SK-N-SH (cell line): ENCODE results near the gene PDE4D. TPM values are rescaled to one million over a fixed set of nuclear protein-coding genes. Genes with fewer than 3 reads are reported as not detected.
A peak's percentile ranks its signal among the peaks of the same experiment; 100 is the strongest.

Experiments
- CTCF ChIA-PET: fragments of 300-600, 350-600 bp; formaldehyde crosslinking; extraction: SDS; loops from one replicate; lab custom pipeline; 2021; lab: Yijun Ruan, JAX
- POLR2A ChIA-PET: fragments of 350-600 bp; sonication (Branson Sonifier 250); formaldehyde crosslinking; extraction: SDS; loops from one replicate; lab custom pipeline; 2020; ENCODE audit warnings: antibody characterized with exemption, inconsistent platforms; lab: Yijun Ruan, JAX
- DNase-seq: peaks from one replicate; pipeline ENCODE4 v3.0.0; 2012
- H2AFZ ChIP-seq: fragments of 200-600 bp; sonication (generic); 2 replicates; pipeline ENCODE4 v1.8.1; 2016; ENCODE audit warnings: antibody characterized with exemption, mild to moderate bottlenecking, low read depth
- H3F3A ChIP-seq: fragments of 200-600 bp; sonication (generic); replicated peaks from 2 replicates; pipeline ENCODE3; 2016; ENCODE audit warnings: antibody characterized with exemption, mild to moderate bottlenecking; ENCODE audit not compliant: insufficient read depth
- H3K27ac ChIP-seq, 2 experiments: fragments of 200-500 bp in 1 of 2; fragments of 200-600 bp in 1 of 2; sonication (Bioruptor generic) in 1 of 2; sonication (generic), shearing (Covaris generic) in 1 of 2; 2 replicates each; pipeline versions ENCODE4 v1.5.1 to v1.6.1; 2014 to 2016; ENCODE audit warnings: low read depth in 2 of 2, inconsistent platforms in 1 of 2, low read length in 1 of 2, mild to moderate bottlenecking in 1 of 2, mixed read lengths in 1 of 2
- H3K27me3 ChIP-seq: fragments of 200-600 bp; sonication (generic), shearing (Covaris generic); 2 replicates; pipeline ENCODE4 v1.6.1; 2016; ENCODE audit warnings: mixed run types; ENCODE audit not compliant: insufficient read depth
- H3K36me3 ChIP-seq, 2 experiments: fragments of 200-500 bp in 1 of 2; fragments of 200-600 bp in 1 of 2; sonication (Bioruptor generic) in 1 of 2; sonication (generic) in 1 of 2; replicated peaks in 1 of 2; 2 replicates each; pipeline versions ENCODE3 to v1.5.1; 2014 to 2016; ENCODE audit warnings: low read length in 1 of 2, mild to moderate bottlenecking in 1 of 2; ENCODE audit not compliant: insufficient read depth in 2 of 2, control insufficient read depth in 1 of 2
- H3K4me1 ChIP-seq, 2 experiments: fragments of 200-500 bp in 1 of 2; fragments of 200-600 bp in 1 of 2; sonication (Bioruptor generic) in 1 of 2; sonication (generic), shearing (Covaris generic) in 1 of 2; 2 replicates each; pipeline versions ENCODE4 v1.5.1 to v1.6.1; 2014 to 2016; ENCODE audit warnings: low read depth in 1 of 2, low read length in 1 of 2, mixed run types in 1 of 2; ENCODE audit not compliant: insufficient read depth in 2 of 2, control insufficient read depth in 1 of 2
- H3K4me2 ChIP-seq: fragments of 200-600 bp; sonication (generic), shearing (Covaris generic); 2 replicates; pipeline ENCODE4 v1.6.1; 2017; ENCODE audit warnings: mixed run types
- H3K4me3 ChIP-seq, 2 experiments: fragments of 200-500 bp in 1 of 2; fragments of 200-600 bp in 1 of 2; sonication (Bioruptor generic) in 1 of 2; sonication (generic), shearing (Covaris generic) in 1 of 2; 2 replicates each; pipeline versions ENCODE4 v1.5.1 to v1.8.1; 2014 to 2016; ENCODE audit warnings: low read depth in 2 of 2, inconsistent platforms in 1 of 2, low read length in 1 of 2, mild to moderate bottlenecking in 1 of 2, mixed read lengths in 1 of 2, moderate library complexity in 1 of 2
- H3K79me2 ChIP-seq: fragments of 200-600 bp; sonication (generic); 2 replicates; pipeline ENCODE4 v1.8.1; 2017; ENCODE audit warnings: mild to moderate bottlenecking; ENCODE audit not compliant: insufficient read depth
- H3K9ac ChIP-seq: fragments of 200-600 bp; sonication (generic); 2 replicates; pipeline ENCODE4 v1.6.1; 2017; ENCODE audit warnings: mixed run types
- H3K9me2 ChIP-seq: fragments of 200-600 bp; sonication (generic); 2 replicates; pipeline ENCODE4 v1.6.1; 2017; ENCODE audit warnings: mixed run types
- H3K9me3 ChIP-seq: fragments of 200-600 bp; sonication (generic); 2 replicates; pipeline ENCODE4 v1.6.1; 2017; ENCODE audit warnings: mixed run types, mild to moderate bottlenecking, moderate library complexity
- H4K20me1 ChIP-seq: fragments of 200-600 bp; sonication (generic); 2 replicates; pipeline ENCODE4 v1.6.1; 2017; ENCODE audit warnings: mild to moderate bottlenecking, mixed run types; ENCODE audit not compliant: insufficient read depth
- CHD2 ChIP-seq: fragments of 150-350 bp; IDR thresholded peaks from 2 replicates; pipeline ENCODE4 v1.6.1; 2018; ENCODE audit warnings: low read length; ENCODE audit not compliant: partially characterized antibody
- EP300 ChIP-seq, 2 experiments: IDR thresholded peaks; 2 replicates each; pipeline versions ENCODE4 v1.4.0 to v1.6.1; 2012; ENCODE audit warnings: borderline replicate concordance in 1 of 2, low read depth in 1 of 2, low read length in 1 of 2
- EZH2phosphoT487 ChIP-seq: fragments of 200-600 bp; sonication (generic); IDR thresholded peaks from 2 replicates; pipeline ENCODE4 v1.6.1; 2017; ENCODE audit warnings: low read depth, mixed run types, mild to moderate bottlenecking, antibody characterized with exemption, moderate library complexity, borderline replicate concordance
- GATA2 ChIP-seq: sonication (generic); formaldehyde crosslinking; IDR thresholded peaks from 2 replicates; pipeline ENCODE4 v1.5.0; 2020; ENCODE audit warnings: mild to moderate bottlenecking, missing genetic modification reagents
- MEF2A ChIP-seq: IDR thresholded peaks from 2 replicates; pipeline ENCODE4 v1.4.0; 2012; ENCODE audit warnings: low read depth, borderline replicate concordance
- MXI1 ChIP-seq: IDR thresholded peaks from 2 replicates; pipeline ENCODE4 v1.6.1; 2012; ENCODE audit warnings: mild to moderate bottlenecking, low read depth, low read length, improper control_type of control experiment
- NFIC ChIP-seq: IDR thresholded peaks from 2 replicates; pipeline ENCODE4 v1.4.0; 2012; ENCODE audit warnings: borderline replicate concordance
- RCOR1 ChIP-seq: fragments of 150-350 bp; IDR thresholded peaks from 2 replicates; pipeline ENCODE4 v1.6.1; 2017; ENCODE audit warnings: antibody characterized with exemption, low read length
- RFX5 ChIP-seq: IDR thresholded peaks from 2 replicates; pipeline ENCODE4 v1.6.1; 2012; ENCODE audit warnings: mild to moderate bottlenecking, improper control_type of control experiment, low read length
- RXRA ChIP-seq: IDR thresholded peaks from 2 replicates; pipeline ENCODE4 v1.4.0; 2012; ENCODE audit warnings: low read depth, mild to moderate bottlenecking, borderline replicate concordance
- SIN3A ChIP-seq: IDR thresholded peaks from 2 replicates; pipeline ENCODE4 v1.6.1; 2012; ENCODE audit warnings: low read depth, mild to moderate bottlenecking, low read length, moderate library complexity, borderline replicate concordance
- TCF12 ChIP-seq: IDR thresholded peaks from 2 replicates; pipeline ENCODE4 v1.4.0; 2012
- YY1 ChIP-seq: IDR thresholded peaks from 2 replicates; pipeline ENCODE4 v1.4.0; 2012; ENCODE audit warnings: low read depth, mild to moderate bottlenecking
- WGBS: methylation state at CpG from one replicate; pipeline ENCODE4 v1.1.6; 2017; ENCODE audit warnings: low lambda C conversion rate; 5-methylcytosine and 5-hydroxymethylcytosine counted together
- polyA plus RNA-seq, 3 experiments: library from polyadenylated mRNA; depleted of rRNA; stranded (reverse); fragments of >200 nt; gene quantifications; 2 replicates each; pipeline ENCODE4 v1.2.3, GENCODE V29; 2012
- TF ChIP-seq, protein P1 (sequence below): IDR thresholded peaks from 2 replicates; pipeline ENCODE4; 2012
- TF ChIP-seq, protein P2 (sequence below): fragments of 150-350 bp; IDR thresholded peaks from 2 replicates; pipeline ENCODE4 v1.6.1; 2017; ENCODE audit warnings: antibody characterized with exemption, low read length, low read depth, borderline replicate concordance
- TF ChIP-seq, protein P3 (sequence below): IDR thresholded peaks from 2 replicates; pipeline ENCODE4 v1.6.1; 2012; ENCODE audit warnings: mild to moderate bottlenecking, low read depth, low read length, moderate library complexity
- TF ChIP-seq, protein P4 (sequence below): IDR thresholded peaks from 2 replicates; pipeline ENCODE4 v1.4.0; 2012; ENCODE audit warnings: low read depth, borderline replicate concordance

The PDE4D gene
- polyA plus RNA-seq, 1 of the 3 experiments (the other 2 are of a cell fraction) = 2.4 TPM

DNA sequence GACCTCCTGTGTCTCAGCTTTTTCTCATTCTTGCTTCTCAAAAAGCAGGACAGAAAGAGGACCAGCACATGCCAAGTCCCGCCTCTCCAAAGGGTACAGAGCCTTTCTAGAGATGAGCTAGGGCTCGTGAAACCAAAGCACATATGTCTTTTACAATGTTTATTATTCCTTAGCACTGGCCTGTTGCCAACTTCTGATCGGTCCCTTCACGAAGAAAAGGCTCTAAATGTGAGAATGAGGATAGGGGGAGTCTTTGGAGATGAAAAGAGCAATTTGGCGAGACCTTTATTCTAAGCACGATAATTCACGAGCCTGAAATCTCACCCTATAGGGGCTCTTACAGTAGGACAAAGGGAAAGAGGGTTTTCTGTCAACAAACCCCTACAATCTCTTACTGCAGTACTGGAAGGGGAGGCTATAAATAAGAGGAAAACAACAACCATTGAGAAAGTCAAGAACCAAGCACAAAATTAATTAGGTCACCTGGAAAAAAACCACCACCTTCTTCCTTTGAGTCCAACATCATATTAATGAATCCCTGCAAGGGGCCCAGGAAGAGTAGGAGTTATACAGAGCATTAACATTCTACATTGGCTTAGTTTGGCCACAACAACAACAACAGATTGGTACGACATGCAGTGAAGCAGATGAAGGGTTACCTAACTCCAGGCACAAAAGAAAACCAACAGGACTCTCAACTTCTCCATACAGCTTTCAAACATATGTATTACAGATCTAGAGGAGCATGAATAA is 309.5 kb downstream of the PDE4D start:
- no peaks in the 10 kb centered on the region for H3K9me3 ChIP-seq
- H3F3A ChIP-seq = no peaks in the 10 kb centered on the region
- no peak overlapping the region for H3K4me3 ChIP-seq
- TF ChIP-seq MEF2A = no peak
- TF ChIP-seq, protein P1, sequence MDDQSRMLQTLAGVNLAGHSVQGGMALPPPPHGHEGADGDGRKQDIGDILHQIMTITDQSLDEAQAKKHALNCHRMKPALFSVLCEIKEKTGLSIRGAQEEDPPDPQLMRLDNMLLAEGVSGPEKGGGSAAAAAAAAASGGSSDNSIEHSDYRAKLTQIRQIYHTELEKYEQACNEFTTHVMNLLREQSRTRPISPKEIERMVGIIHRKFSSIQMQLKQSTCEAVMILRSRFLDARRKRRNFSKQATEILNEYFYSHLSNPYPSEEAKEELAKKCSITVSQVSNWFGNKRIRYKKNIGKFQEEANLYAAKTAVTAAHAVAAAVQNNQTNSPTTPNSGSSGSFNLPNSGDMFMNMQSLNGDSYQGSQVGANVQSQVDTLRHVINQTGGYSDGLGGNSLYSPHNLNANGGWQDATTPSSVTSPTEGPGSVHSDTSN = no peak
- TF ChIP-seq EP300 (IDR thresholded peaks at IDR 0.05; ENCODE audit: borderline replicate concordance in 1 of 2, low read depth in 1 of 2, low read length in 1 of 2) = no peak
- TF ChIP-seq GATA2 (CRISPR knock-in tag) = no peak
- H3K4me2 ChIP-seq = no peak overlapping the region
- no peak overlapping the region; a peak in 1 of 4 replicates for H3K27ac ChIP-seq
- DNase-seq = no peak
- no peaks in the 10 kb centered on the region for H4K20me1 ChIP-seq
- no peaks in the 10 kb centered on the region for H3K36me3 ChIP-seq
- ChIA-PET CTCF (interaction anchor here (0.7 to 2.0 kb wide), 5 partner anchors 14 to 95 kb away, joined by 3 to 6 read pairs (median 4); no protein-coding TSS in a partner anchor), POLR2A (no interaction called here)
- no peak overlapping the region for H3K9ac ChIP-seq
- H2AFZ ChIP-seq = no peak overlapping the region
- H3K79me2 ChIP-seq = no peaks in the 10 kb centered on the region
- WGBS = 84% methylated on average over 8 of the region's 8 CpGs
- H3K4me1 ChIP-seq = peaks cover 0 to 16% of the 10 kb centered on the region in 2 experiments; a peak in 3 of 4 replicates
- no peaks in the 10 kb centered on the region for H3K27me3 ChIP-seq
- H3K9me2 ChIP-seq = no peaks in the 10 kb centered on the region

- H3K27me3 ChIP-seq = no peaks in the 10 kb centered on the region
- ChIA-PET POLR2A (no interaction called here), CTCF (interaction anchor here (0.9 to 2.0 kb wide), 3 partner anchors 14 to 77 kb away, joined by 4 to 6 read pairs (median 5); no protein-coding TSS in a partner anchor)
- H3K4me1 ChIP-seq = peaks cover 0 to 18% of the 10 kb centered on the region in 2 experiments; a peak in 3 of 4 replicates
- H3F3A ChIP-seq = no peaks in the 10 kb centered on the region
- no peak overlapping the region for H3K9ac ChIP-seq
- no peak overlapping the region for H3K4me2 ChIP-seq
- DNase-seq = no peak
- no peaks in the 10 kb centered on the region for H3K36me3 ChIP-seq
- no peaks in the 10 kb centered on the region for H3K79me2 ChIP-seq
- no peak overlapping the region for H2AFZ ChIP-seq
- peak overlapping the region in 1 of 2 experiments; percentile 22; a peak in 1 of 4 replicates for H3K27ac ChIP-seq
- H3K9me3 ChIP-seq = no peaks in the 10 kb centered on the region
- H3K4me3 ChIP-seq = no peak overlapping the region
- no peaks in the 10 kb centered on the region for H4K20me1 ChIP-seq
- 89% methylated on average over 2 of the region's 2 CpGs for WGBS
- no peaks in the 10 kb centered on the region for H3K9me2 ChIP-seq
- TF ChIP-seq RFX5 (no peak), SIN3A (no peak), MEF2A (no peak), NFIC (no peak), RCOR1 (no peak), YY1 (no peak), MXI1 (no peak), TCF12 (no peak), RXRA (no peak), EZH2phosphoT487 (no peak), CHD2 (no peak)
- TF ChIP-seq, protein P1 = no peak
- TF ChIP-seq, protein P2, sequence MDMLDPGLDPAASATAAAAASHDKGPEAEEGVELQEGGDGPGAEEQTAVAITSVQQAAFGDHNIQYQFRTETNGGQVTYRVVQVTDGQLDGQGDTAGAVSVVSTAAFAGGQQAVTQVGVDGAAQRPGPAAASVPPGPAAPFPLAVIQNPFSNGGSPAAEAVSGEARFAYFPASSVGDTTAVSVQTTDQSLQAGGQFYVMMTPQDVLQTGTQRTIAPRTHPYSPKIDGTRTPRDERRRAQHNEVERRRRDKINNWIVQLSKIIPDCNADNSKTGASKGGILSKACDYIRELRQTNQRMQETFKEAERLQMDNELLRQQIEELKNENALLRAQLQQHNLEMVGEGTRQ = no peak
- TF ChIP-seq, protein P3, sequence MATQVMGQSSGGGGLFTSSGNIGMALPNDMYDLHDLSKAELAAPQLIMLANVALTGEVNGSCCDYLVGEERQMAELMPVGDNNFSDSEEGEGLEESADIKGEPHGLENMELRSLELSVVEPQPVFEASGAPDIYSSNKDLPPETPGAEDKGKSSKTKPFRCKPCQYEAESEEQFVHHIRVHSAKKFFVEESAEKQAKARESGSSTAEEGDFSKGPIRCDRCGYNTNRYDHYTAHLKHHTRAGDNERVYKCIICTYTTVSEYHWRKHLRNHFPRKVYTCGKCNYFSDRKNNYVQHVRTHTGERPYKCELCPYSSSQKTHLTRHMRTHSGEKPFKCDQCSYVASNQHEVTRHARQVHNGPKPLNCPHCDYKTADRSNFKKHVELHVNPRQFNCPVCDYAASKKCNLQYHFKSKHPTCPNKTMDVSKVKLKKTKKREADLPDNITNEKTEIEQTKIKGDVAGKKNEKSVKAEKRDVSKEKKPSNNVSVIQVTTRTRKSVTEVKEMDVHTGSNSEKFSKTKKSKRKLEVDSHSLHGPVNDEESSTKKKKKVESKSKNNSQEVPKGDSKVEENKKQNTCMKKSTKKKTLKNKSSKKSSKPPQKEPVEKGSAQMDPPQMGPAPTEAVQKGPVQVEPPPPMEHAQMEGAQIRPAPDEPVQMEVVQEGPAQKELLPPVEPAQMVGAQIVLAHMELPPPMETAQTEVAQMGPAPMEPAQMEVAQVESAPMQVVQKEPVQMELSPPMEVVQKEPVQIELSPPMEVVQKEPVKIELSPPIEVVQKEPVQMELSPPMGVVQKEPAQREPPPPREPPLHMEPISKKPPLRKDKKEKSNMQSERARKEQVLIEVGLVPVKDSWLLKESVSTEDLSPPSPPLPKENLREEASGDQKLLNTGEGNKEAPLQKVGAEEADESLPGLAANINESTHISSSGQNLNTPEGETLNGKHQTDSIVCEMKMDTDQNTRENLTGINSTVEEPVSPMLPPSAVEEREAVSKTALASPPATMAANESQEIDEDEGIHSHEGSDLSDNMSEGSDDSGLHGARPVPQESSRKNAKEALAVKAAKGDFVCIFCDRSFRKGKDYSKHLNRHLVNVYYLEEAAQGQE = no peak
- TF ChIP-seq, protein P4, sequence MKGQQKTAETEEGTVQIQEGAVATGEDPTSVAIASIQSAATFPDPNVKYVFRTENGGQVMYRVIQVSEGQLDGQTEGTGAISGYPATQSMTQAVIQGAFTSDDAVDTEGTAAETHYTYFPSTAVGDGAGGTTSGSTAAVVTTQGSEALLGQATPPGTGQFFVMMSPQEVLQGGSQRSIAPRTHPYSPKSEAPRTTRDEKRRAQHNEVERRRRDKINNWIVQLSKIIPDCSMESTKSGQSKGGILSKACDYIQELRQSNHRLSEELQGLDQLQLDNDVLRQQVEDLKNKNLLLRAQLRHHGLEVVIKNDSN = no peak
Measured at GRCh38 chr5:59583151-59583809, 310.2 kb downstream of the PDE4D start.
